CD14-positive monocyte (primary cell): ENCODE results near the gene WNT5B. TPM values are rescaled to one million over a fixed set of nuclear protein-coding genes. Genes with fewer than 3 reads are reported as not detected.

Experiments
- DNase-seq, 3 donors: peaks; one replicate each; pipeline ENCODE4 v3.0.0-alpha.2; 2011 to 2022
- H2AFZ ChIP-seq: 2 replicates; pipeline ENCODE4 v1.6.0; 2012; ENCODE audit warnings: mild to moderate bottlenecking, low read depth, low read length, inconsistent platforms; ENCODE audit not compliant: insufficient read depth, poor library complexity, severe bottlenecking
- H3K27ac ChIP-seq, 2 donors: 1 replicate in 1 of 2; 2 replicates in 1 of 2; pipeline ENCODE4 v1.5.1; 2012 to 2013; ENCODE audit warnings: low read length in 2 of 2, control low read depth in 1 of 2, inconsistent platforms in 1 of 2, low read depth in 1 of 2, mild to moderate bottlenecking in 1 of 2
- H3K27me3 ChIP-seq, 2 donors: one replicate each; pipeline versions ENCODE4 v1.6.0 to v1.6.1; 2011 to 2013; ENCODE audit warnings: low read length in 2 of 2; ENCODE audit not compliant: control insufficient read depth in 2 of 2, insufficient read depth in 2 of 2
- H3K36me3 ChIP-seq, 2 donors: replicated peaks in 1 of 2; 1 replicate in 1 of 2; 2 replicates in 1 of 2; pipeline versions ENCODE4 v1.5.1 to v1.6.1; 2012 to 2013; ENCODE audit warnings: low read length in 2 of 2, control low read depth in 1 of 2, inconsistent platforms in 1 of 2, mild to moderate bottlenecking in 1 of 2; ENCODE audit not compliant: insufficient read depth in 2 of 2, control insufficient read depth in 1 of 2
- H3K4me1 ChIP-seq, 2 donors: 1 replicate in 1 of 2; 2 replicates in 1 of 2; pipeline versions ENCODE4 v1.5.1 to v1.6.1; 2012 to 2013; ENCODE audit warnings: low read length in 2 of 2, control low read depth in 1 of 2, inconsistent platforms in 1 of 2, mild to moderate bottlenecking in 1 of 2, moderate library complexity in 1 of 2; ENCODE audit not compliant: insufficient read depth in 2 of 2, control insufficient read depth in 1 of 2
- H3K4me2 ChIP-seq: replicated peaks from 2 replicates; pipeline ENCODE3; 2012; ENCODE audit warnings: low read length, moderate library complexity, mild to moderate bottlenecking; ENCODE audit not compliant: poor library complexity, severe bottlenecking; ENCODE audit errors: extremely low read depth
- H3K4me3 ChIP-seq, 3 experiments: fragments of 200-600 bp in 1 of 3; sonication (generic) in 1 of 3; replicated peaks in 1 of 3; 1 replicate in 2 of 3; 2 replicates in 1 of 3; pipeline ENCODE4 v1.5.1; 2011 to 2013; ENCODE audit warnings: low read length in 3 of 3, mild to moderate bottlenecking in 3 of 3, control low read depth in 2 of 3, low read depth in 2 of 3, inconsistent platforms in 1 of 3, moderate library complexity in 1 of 3
- H3K79me2 ChIP-seq: 2 replicates; pipeline ENCODE4 v1.6.0; 2012; ENCODE audit warnings: mild to moderate bottlenecking, control low read depth, inconsistent platforms, low read length, moderate library complexity; ENCODE audit not compliant: insufficient read depth
- H3K9ac ChIP-seq: 2 replicates; pipeline ENCODE4 v1.6.0; 2017; ENCODE audit warnings: low read length, mild to moderate bottlenecking; ENCODE audit not compliant: insufficient read depth, poor library complexity, severe bottlenecking
- H3K9me3 ChIP-seq, 2 donors: replicated peaks in 1 of 2; 1 replicate in 1 of 2; 2 replicates in 1 of 2; pipeline versions ENCODE4 v1.5.1 to v1.6.1; 2012 to 2013; ENCODE audit warnings: low read length in 2 of 2, control low read depth in 1 of 2; ENCODE audit not compliant: control insufficient read depth in 1 of 2, insufficient read depth in 1 of 2
- H4K20me1 ChIP-seq: 2 replicates; pipeline ENCODE4 v1.6.0; 2012; ENCODE audit warnings: mild to moderate bottlenecking, low read length, control low read depth, moderate library complexity; ENCODE audit not compliant: insufficient read depth
- H3K27ac Mint-ChIP-seq, 7 donors: one replicate each; pipeline ENCODE4 v1.8.0; 2020; ENCODE audit warnings: mild to moderate bottlenecking in 7 of 7, mixed read lengths in 7 of 7, moderate library complexity in 6 of 7, inconsistent platforms in 2 of 7
- H3K27me3 Mint-ChIP-seq, 3 donors: one replicate each; pipeline ENCODE4 v1.8.0; 2021 to 2022; ENCODE audit warnings: low read depth in 3 of 3, mild to moderate bottlenecking in 3 of 3, mixed read lengths in 3 of 3, moderate library complexity in 3 of 3, inconsistent platforms in 1 of 3
- H3K36me3 Mint-ChIP-seq, 2 donors: one replicate each; pipeline ENCODE4 v1.8.0; 2020; ENCODE audit warnings: mixed read lengths in 2 of 2, inconsistent platforms in 1 of 2, mild to moderate bottlenecking in 1 of 2
- H3K4me1 Mint-ChIP-seq: one replicate; pipeline ENCODE4 v1.8.0; 2020; ENCODE audit warnings: mild to moderate bottlenecking, mixed read lengths
- H3K4me3 Mint-ChIP-seq, 2 donors: one replicate each; pipeline ENCODE4 v1.8.0; 2020; ENCODE audit warnings: mild to moderate bottlenecking in 2 of 2, mixed read lengths in 2 of 2, moderate library complexity in 1 of 2
- H3K9me3 Mint-ChIP-seq, 7 donors: one replicate each; pipeline ENCODE4 v1.8.0; 2020 to 2022; ENCODE audit warnings: mixed read lengths in 7 of 7, mild to moderate bottlenecking in 6 of 7, moderate library complexity in 6 of 7, inconsistent platforms in 2 of 7
- WGBS: methylation state at CpG from one replicate; pipeline ENCODE4 v1.1.5; 2013; ENCODE audit warnings: missing lambda C conversion rate; ENCODE audit not compliant: insufficient coverage; 5-methylcytosine and 5-hydroxymethylcytosine counted together
- intact Hi-C, 2 donors: fragments of 100-400 bp; cut with micrococcal nuclease; formaldehyde crosslinking; loops; one replicate each; pipeline versions ENCODE4 v1.15.0 to v1.15.1; 2023
- polyA plus RNA-seq, 3 donors: library from polyadenylated mRNA; depleted of rRNA in 1 of 3; unstranded in 2 of 3; stranded (reverse) in 1 of 3; fragments of 300-500 nt in 2 of 3; fragments of >200 nt in 1 of 3; fragmentation: Illumina TruSeq in 2 of 3; gene quantifications; 1 replicate in 2 of 3; 2 replicates in 1 of 3; pipeline ENCODE4 v1.2.3, GENCODE V29; 2012 to 2021
- TF ChIP-seq, protein P1 (sequence below): fragments of 200-600 bp; IDR thresholded peaks from one replicate; pipeline ENCODE4 v1.8.0; 2022; ENCODE audit warnings: antibody characterized with exemption, mild to moderate bottlenecking

WNT5B gene
- polyA plus RNA-seq, 3 donors, result 2.7 to 4.1 (median 3.1) TPM

- Mint-ChIP-seq H3K27ac (peak overlapping the region in 1 of 7 donors; percentile 60), H3K9me3 (peaks cover 0 to 2% (median 0%) of the 10 kb centered on the region in 7 donors), H3K36me3 (peaks cover 11 to 26% of the 10 kb centered on the region in 2 donors), H3K27me3 (peaks cover 0 to 3% (median 2%) of the 10 kb centered on the region in 3 donors), H3K4me1 (peaks cover 14% of the 10 kb centered on the region), H3K4me3 (no peak overlapping the region)
- Histone ChIP-seq H3K27me3 (no peaks in the 10 kb centered on the region), H3K9ac (no peak overlapping the region), H3K9me3 (no peaks in the 10 kb centered on the region), H3K27ac (no peak overlapping the region), H3K4me1 (peaks cover 4 to 8% of the 10 kb centered on the region in 2 donors), H3K4me2 (no peak overlapping the region), H4K20me1 (peaks cover 2% of the 10 kb centered on the region), H3K4me3 (no peak overlapping the region), H3K79me2 (no peaks in the 10 kb centered on the region), H3K36me3 (peaks cover 0 to 18% of the 10 kb centered on the region in 2 donors), H2AFZ (no peak overlapping the region)
- intact Hi-C loops, result loop anchor here (2.0 to 10.0 kb wide), 5 partner anchors 305 to 1018 kb away; no protein-coding TSS in a partner anchor
- WGBS, result 83% methylated on average over 1 of the region's 4 CpGs
- DNase-seq, result no peak
- TF ChIP-seq, protein P1, sequence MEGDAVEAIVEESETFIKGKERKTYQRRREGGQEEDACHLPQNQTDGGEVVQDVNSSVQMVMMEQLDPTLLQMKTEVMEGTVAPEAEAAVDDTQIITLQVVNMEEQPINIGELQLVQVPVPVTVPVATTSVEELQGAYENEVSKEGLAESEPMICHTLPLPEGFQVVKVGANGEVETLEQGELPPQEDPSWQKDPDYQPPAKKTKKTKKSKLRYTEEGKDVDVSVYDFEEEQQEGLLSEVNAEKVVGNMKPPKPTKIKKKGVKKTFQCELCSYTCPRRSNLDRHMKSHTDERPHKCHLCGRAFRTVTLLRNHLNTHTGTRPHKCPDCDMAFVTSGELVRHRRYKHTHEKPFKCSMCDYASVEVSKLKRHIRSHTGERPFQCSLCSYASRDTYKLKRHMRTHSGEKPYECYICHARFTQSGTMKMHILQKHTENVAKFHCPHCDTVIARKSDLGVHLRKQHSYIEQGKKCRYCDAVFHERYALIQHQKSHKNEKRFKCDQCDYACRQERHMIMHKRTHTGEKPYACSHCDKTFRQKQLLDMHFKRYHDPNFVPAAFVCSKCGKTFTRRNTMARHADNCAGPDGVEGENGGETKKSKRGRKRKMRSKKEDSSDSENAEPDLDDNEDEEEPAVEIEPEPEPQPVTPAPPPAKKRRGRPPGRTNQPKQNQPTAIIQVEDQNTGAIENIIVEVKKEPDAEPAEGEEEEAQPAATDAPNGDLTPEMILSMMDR, result no peak
These were observed 46.4 kb upstream of the WNT5B start for GRCh38 chr12:1582709-1583050.

- H3K4me3 ChIP-seq, result peak overlapping the region in 1 of 3 experiments; percentile 44
- peaks cover 13 to 26% of the 10 kb centered on the region in 2 donors for H3K36me3 Mint-ChIP-seq
- H3K27ac Mint-ChIP-seq, result no peak overlapping the region
These were observed 45.5 kb upstream of the WNT5B start for GRCh38 chr12:1583421-1584078.

More at GRCh38 chr12:1583421-1584078, 45.5 kb upstream of the WNT5B start:
- H3K9me3 Mint-ChIP-seq, result peaks cover 0 to 2% (median 0%) of the 10 kb centered on the region in 7 donors
- peak overlapping the region in 1 of 2 donors; percentile 76 for H3K4me3 Mint-ChIP-seq
- Histone ChIP-seq H3K36me3 (peaks cover 0 to 18% of the 10 kb centered on the region in 2 donors), H3K4me1 (peaks cover 4 to 8% of the 10 kb centered on the region in 2 donors), H3K9ac (no peak overlapping the region), H3K27ac (no peak overlapping the region), H3K9me3 (no peaks in the 10 kb centered on the region), H3K4me2 (peak overlapping the region; percentile 31), H3K27me3 (no peaks in the 10 kb centered on the region), H3K79me2 (no peaks in the 10 kb centered on the region), H4K20me1 (peaks cover 11% of the 10 kb centered on the region), H2AFZ (no peak overlapping the region)
- intact Hi-C loops, result loop anchor here (2.0 to 10.0 kb wide), 5 partner anchors 306 to 1019 kb away; no protein-coding TSS in a partner anchor
- WGBS, result no CpG with 5 or more reads among the region's 6 CpGs
- peaks cover 17% of the 10 kb centered on the region for H3K4me1 Mint-ChIP-seq
- peaks cover 0 to 3% (median 2%) of the 10 kb centered on the region in 3 donors for H3K27me3 Mint-ChIP-seq
- DNase-seq, result peak; percentile 70 to 82 (median 81)
- TF ChIP-seq, protein P1, result peak; percentile 92
